Endothelial cell (in vitro differentiated cells): ENCODE measurements around the gene HGF. TPM values are rescaled to one million over a fixed set of nuclear protein-coding genes. Genes with fewer than 3 reads are reported as not detected.
"Not testable (repeated sequence)": the region's sequence is repeated elsewhere in the genome, so short reads cannot be mapped to it uniquely, and the experiment has no call there.

Experiments used
- DNase-seq: peaks from one replicate; pipeline ENCODE4 v3.0.0; 2021; ENCODE audit warnings: low spot score
- H3K27ac Mint-ChIP-seq: one replicate; pipeline ENCODE4 v1.8.0; 2021; ENCODE audit warnings: mixed read lengths, inconsistent platforms; ENCODE audit not compliant: unreplicated experiment
- H3K27me3 Mint-ChIP-seq: one replicate; pipeline ENCODE4 v1.8.0; 2021; ENCODE audit warnings: mild to moderate bottlenecking, moderate library complexity, mixed read lengths, inconsistent platforms; ENCODE audit not compliant: unreplicated experiment
- H3K36me3 Mint-ChIP-seq: one replicate; pipeline ENCODE4 v1.8.0; 2021; ENCODE audit warnings: mild to moderate bottlenecking, low read depth, mixed read lengths, inconsistent platforms; ENCODE audit not compliant: unreplicated experiment
- H3K4me1 Mint-ChIP-seq: one replicate; pipeline ENCODE4 v1.8.0; 2021; ENCODE audit warnings: mild to moderate bottlenecking, mixed read lengths, inconsistent platforms; ENCODE audit not compliant: unreplicated experiment
- H3K4me3 Mint-ChIP-seq: one replicate; pipeline ENCODE4 v1.8.0; 2021; ENCODE audit warnings: mild to moderate bottlenecking, mixed read lengths, inconsistent platforms; ENCODE audit not compliant: unreplicated experiment
- H3K9me3 Mint-ChIP-seq: one replicate; pipeline ENCODE4 v1.8.0; 2021; ENCODE audit warnings: mixed read lengths, inconsistent platforms; ENCODE audit not compliant: unreplicated experiment
- CTCF ChIP-seq: fragments of 200-600 bp; sonication (generic); IDR thresholded peaks from one replicate; pipeline ENCODE4 v1.5.0; 2021; ENCODE audit warnings: antibody characterized with exemption; ENCODE audit not compliant: unreplicated experiment
- long read RNA-seq: library from polyadenylated mRNA; unstranded; transcript quantifications from one replicate; pipeline ENCODE4 v2.0.0, GENCODE V29; 2020; ENCODE audit not compliant: unreplicated experiment
- total RNA-seq: library from RNA; stranded (reverse); fragmentation: NEBNext Ultra II Directional; extraction: Animal tissue kit (Norgen Biotek cat#: 25700); gene quantifications from one replicate; pipeline ENCODE4 v1.2.1, GENCODE V29; 2021; ENCODE audit not compliant: unreplicated experiment

Gene HGF
- 0.82 TPM for total RNA-seq
- long read RNA-seq, result 0 reads

DNA sequence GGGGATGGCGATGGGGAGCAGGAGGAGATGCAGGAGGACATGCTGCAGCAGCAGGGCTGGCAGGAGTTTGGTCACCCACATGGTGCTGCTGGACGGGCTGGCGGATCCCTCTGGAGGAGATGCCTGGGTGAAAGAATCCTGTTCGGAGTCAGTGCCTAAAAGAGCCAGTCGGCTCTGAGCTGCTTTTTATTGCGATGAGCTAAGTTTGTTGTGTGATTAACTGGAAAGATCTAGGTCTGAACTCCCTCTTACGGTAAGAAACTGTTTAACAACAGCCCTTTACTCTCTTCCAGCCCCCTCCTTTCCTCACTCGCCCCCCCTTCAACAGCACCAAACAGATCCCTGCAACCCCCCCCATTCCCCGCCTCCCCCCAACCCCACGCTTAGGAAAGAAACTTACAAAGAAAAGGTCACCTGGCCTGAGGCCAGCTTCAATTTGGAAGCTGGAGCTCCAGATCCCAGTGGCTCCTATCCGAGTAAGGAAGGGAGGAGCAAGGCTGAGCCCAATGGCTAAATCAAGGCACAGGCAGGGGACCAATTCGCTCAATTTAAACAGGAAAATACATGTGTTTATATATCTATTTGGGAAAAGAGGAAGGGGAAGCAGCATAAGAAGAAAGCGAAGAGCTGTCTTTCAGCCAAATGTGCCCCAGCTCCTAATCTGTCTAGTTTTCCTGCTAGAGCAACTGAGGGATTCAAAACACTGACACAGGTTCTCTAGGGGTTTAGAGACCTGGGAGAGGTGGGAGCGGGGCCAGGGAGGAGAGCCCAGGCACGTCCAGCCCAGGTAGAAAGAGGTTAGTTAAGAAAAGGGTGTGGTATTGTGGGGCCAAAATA is at the start of gene HGF:
Gene HGF, minus strand, starts transcription at position 157 of the 837 bp plus-strand sequence. Its CDS starts 76 bp downstream, at position 81.
- H3K9me3 Mint-ChIP-seq, result no peaks in the 10 kb centered on the region
- no peak for TF ChIP-seq CTCF
- peaks cover 36% of the 10 kb centered on the region for H3K4me1 Mint-ChIP-seq
- H3K27me3 Mint-ChIP-seq, result peaks cover 4% of the 10 kb centered on the region
- H3K36me3 Mint-ChIP-seq, result no peaks in the 10 kb centered on the region
- no peak for DNase-seq
- peak within 1 kb of the TSS; percentile 5 for H3K27ac Mint-ChIP-seq
- peak within 1 kb of the TSS; percentile 14 for H3K4me3 Mint-ChIP-seq

DNA sequence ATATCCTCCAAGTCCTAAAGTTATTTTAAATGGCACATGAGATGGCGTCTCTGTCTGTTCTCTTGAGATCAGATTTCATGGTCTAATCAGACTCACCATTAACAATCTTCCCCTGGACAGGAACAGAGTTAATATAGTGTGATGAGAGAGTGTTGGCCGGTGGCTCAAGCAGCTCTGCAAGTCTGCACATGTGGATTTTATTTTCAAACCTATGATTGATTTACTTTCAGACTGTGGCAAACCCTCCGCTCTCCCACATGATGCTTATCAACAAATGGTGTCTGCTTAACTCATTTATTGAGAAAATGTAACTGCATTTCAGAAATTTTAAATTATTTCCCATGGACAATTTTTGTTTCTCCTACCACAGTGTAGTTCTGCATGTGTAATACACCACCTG is 46.5 kb upstream of the HGF start:
- Mint-ChIP-seq H3K36me3 (no peaks in the 10 kb centered on the region), H3K9me3 (no peaks in the 10 kb centered on the region), H3K4me3 (no peak overlapping the region), H3K27ac (no peak overlapping the region), H3K4me1 (no peaks in the 10 kb centered on the region), H3K27me3 (no peaks in the 10 kb centered on the region)
- no peak for TF ChIP-seq CTCF
- no peak for DNase-seq

DNA sequence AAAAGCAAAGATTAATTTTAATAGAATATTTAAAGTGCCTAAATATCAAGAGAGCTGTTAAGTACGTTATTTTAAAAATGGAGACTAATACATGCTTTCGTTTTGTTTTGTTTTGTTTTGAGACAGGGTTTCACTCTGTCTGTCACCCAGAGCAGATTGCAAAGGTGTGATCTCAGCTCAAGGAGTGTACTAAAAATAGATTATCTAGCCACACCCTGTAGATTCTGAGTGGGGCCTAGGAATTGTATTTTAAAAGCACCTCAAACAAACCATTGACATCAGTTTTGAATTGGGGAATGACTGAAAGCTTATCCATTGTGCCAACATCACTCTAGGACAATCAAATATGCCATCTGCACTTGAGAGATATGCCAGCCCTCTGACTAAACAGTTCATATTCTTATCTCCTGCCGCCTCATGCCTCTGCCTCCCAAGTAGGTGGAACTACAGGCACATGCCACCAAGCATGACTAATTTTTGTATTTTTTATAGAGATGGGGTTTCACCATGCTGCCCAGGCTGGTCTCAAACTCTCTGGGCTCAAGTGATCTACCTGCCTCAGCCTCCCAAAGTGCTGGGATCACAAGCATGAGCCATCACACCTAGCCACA is 43.1 kb upstream of the HGF start:
- DNase-seq, H3K4me3 Mint-ChIP-seq, H3K9me3 Mint-ChIP-seq, H3K4me1 Mint-ChIP-seq, H3K27ac Mint-ChIP-seq, H3K27me3 Mint-ChIP-seq, H3K36me3 Mint-ChIP-seq: not testable (repeated sequence)

DNA sequence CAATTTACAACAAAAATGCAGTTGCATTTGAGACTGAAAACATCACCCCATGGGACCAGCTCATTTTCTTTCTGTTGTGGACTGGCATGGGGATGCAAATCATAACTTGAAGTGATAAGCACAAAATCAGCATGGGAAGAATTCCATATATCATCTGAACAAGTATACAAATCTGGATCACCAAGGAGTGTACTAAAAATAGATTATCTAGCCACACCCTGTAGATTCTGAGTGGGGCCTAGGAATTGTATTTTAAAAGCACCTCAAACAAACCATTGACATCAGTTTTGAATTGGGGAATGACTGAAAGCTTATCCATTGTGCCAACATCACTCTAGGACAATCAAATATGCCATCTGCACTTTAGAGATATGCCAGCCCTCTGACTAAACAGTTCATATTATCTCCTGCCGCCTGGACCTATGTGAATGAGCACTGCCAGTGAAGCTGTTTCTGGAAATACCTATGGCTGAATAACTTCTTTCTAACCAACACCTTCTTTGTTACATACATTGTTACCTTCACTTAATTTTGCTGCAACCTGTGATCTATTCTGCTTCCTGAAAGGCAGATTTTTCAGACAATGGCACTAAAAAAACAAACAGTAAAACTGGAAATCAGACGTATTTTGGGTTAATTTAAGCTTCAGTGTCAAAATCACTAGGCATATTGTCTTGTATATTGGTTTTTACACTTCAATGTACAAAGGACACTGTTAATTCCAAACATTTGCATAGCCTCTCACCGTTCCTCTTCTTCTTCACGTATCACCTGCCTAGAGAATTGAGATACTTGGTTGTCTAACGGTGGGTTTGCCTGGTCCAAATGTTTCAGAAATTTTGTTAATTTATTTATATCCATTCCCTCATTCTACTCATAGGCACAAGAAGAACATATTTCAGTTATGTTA is 42.4 kb upstream of the HGF start:
- H3K4me1 Mint-ChIP-seq, result no peaks in the 10 kb centered on the region
- no peaks in the 10 kb centered on the region for H3K27me3 Mint-ChIP-seq
- no peak for DNase-seq
- H3K36me3 Mint-ChIP-seq, result no peaks in the 10 kb centered on the region
- TF ChIP-seq CTCF, result no peak
- H3K4me3 Mint-ChIP-seq, result no peak overlapping the region
- H3K27ac Mint-ChIP-seq, result no peak overlapping the region
- no peaks in the 10 kb centered on the region for H3K9me3 Mint-ChIP-seq

DNA sequence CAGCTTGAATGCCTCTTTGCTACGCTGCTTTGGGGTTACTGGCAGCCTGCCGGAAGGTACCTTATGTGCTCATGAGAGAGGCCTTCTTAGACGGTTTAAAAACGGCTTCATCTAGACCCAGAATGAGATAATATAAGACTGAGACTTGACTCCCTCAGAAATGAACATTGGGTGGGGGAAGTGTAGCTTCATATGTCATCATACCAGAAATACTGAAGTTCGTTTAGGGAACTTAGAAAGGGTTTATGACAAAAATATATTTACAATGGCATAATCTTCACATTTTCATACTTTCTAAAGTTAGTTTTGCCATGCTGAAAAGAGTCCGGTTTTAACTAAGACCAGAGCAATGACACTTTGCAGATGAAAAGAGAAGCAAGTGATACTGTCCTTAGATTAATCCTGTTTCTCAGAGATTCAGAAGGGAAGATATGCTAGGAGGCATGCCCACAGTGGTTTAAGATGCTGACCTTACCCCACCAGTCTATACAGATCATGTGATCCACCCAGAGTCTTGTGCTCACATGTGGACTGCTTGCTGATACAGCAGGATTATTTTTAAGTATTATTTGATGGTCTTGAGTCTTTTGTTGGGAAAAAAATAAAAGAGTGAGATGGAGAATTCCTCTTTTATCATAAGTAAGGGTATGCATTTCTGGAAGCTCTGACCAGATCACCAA is 40.8 kb upstream of the HGF start:
- H3K27ac Mint-ChIP-seq, result no peak overlapping the region

DNA sequence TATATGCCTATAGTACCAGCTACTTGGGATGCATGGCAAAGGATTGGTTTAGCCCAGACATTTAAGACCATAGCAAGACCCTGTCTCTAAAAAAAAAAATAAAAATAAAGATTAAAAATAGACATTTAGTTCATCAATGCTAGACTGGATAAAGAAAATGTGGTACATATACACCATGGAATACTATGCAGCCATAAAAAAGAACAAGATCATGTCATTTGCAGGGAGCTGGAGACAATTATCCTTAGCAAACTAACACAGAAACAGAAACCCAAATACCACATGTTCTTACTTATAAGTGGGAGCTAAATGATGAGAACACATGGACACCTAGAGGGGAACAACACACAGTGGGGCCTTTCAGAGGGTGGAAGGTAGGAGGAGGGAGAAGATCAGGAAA is 38.5 kb upstream of the HGF start:
- not testable (repeated sequence) for H3K36me3 Mint-ChIP-seq, H3K27ac Mint-ChIP-seq, DNase-seq, H3K4me3 Mint-ChIP-seq, H3K27me3 Mint-ChIP-seq, H3K4me1 Mint-ChIP-seq, H3K9me3 Mint-ChIP-seq

More for the DNA sequence above, 40.8 kb upstream of the HGF start:
- Mint-ChIP-seq H3K27me3 (no peaks in the 10 kb centered on the region), H3K4me1 (no peaks in the 10 kb centered on the region), H3K4me3 (no peak overlapping the region), H3K9me3 (no peaks in the 10 kb centered on the region), H3K36me3 (no peaks in the 10 kb centered on the region)
- DNase-seq, result no peak
- no peak for TF ChIP-seq CTCF
